Measurements from ENCODE around the gene LPIN3. TPM values are rescaled to one million over a fixed set of nuclear protein-coding genes. Genes with fewer than 3 reads are reported as not detected.

LPIN3 gene
- polyA plus RNA-seq, 2 donors, result 26.4 to 84.1 TPM

GRCh38 chr20:41369673-41370072 lies 29.1 kb downstream of the LPIN3 start:
- Histone ChIP-seq H3K9me3 (ENCODE audit: control insufficient read depth in 2 of 2, insufficient read depth in 1 of 2, low read depth in 1 of 2, low read length in 1 of 2) (peaks cover 0 to 2% of the 10 kb centered on the region in 2 donors), H3K4me1 (ENCODE audit: control insufficient read depth in 2 of 2, insufficient read depth in 2 of 2, low read length in 1 of 2) (peaks cover 3 to 7% of the 10 kb centered on the region in 2 donors), H3K36me3 (ENCODE audit: control insufficient read depth in 2 of 2, insufficient read depth in 2 of 2, low read length in 1 of 2) (no peaks in the 10 kb centered on the region), H3K4me3 (ENCODE audit: low read depth in 1 of 2, low read length in 2 of 2) (no peak overlapping the region), H3K27me3 (ENCODE audit: control insufficient read depth in 1 of 2, insufficient read depth in 2 of 2, low read length in 2 of 2) (peaks cover 0 to 18% of the 10 kb centered on the region in 2 donors), H3K27ac (ENCODE audit: low read depth in 2 of 2, low read length in 1 of 2) (no peak overlapping the region)
- WGBS, 2 donors, result 79 to 83% methylated on average over 2 of the region's 2 CpGs

GRCh38 chr20:41370176-41370575 lies 29.6 kb downstream of the LPIN3 start:
- peaks cover 3 to 7% of the 10 kb centered on the region in 2 donors for H3K4me1 ChIP-seq (ENCODE audit: control insufficient read depth in 2 of 2, insufficient read depth in 2 of 2, low read length in 1 of 2)
- no peak overlapping the region for H3K4me3 ChIP-seq (ENCODE audit: low read depth in 1 of 2, low read length in 2 of 2)
- H3K9me3 ChIP-seq (ENCODE audit: control insufficient read depth in 2 of 2, insufficient read depth in 1 of 2, low read depth in 1 of 2, low read length in 1 of 2), result peaks cover 0 to 2% of the 10 kb centered on the region in 2 donors
- H3K27ac ChIP-seq (ENCODE audit: low read depth in 2 of 2, low read length in 1 of 2), result no peak overlapping the region
- no peaks in the 10 kb centered on the region for H3K36me3 ChIP-seq (ENCODE audit: control insufficient read depth in 2 of 2, insufficient read depth in 2 of 2, low read length in 1 of 2)
- H3K27me3 ChIP-seq (ENCODE audit: control insufficient read depth in 1 of 2, insufficient read depth in 2 of 2, low read length in 2 of 2), result peaks cover 0 to 18% of the 10 kb centered on the region in 2 donors
- 76 to 85% methylated on average over 5 of the region's 5 CpGs for WGBS, 2 donors

DNA sequence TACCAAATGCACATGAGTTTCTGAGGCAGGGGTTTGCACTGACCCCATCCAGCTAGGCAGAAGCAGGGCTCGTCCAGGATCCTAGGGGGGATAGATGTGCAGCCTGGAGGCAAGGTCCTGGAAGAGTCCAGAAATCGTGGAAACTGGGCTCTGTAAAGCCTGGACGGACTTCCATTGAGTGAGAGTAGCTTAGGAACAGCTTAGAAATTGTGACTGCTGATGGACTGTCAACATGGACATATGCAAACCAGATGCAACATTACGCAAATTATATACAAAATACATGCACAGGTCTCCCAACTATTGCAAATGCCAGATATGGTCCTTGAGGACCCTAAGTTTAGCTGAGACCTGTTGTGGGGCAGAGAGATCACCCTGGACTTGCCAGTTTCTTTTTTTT lies 30.8 kb downstream of the LPIN3 start:
- 87% methylated on average over 4 of the region's 4 CpGs for WGBS, 2 donors
- H3K27me3 ChIP-seq (ENCODE audit: control insufficient read depth in 1 of 2, insufficient read depth in 2 of 2, low read length in 2 of 2), result peaks cover 0 to 13% of the 10 kb centered on the region in 2 donors
- no peaks in the 10 kb centered on the region for H3K36me3 ChIP-seq (ENCODE audit: control insufficient read depth in 2 of 2, insufficient read depth in 2 of 2, low read length in 1 of 2)
- H3K27ac ChIP-seq (ENCODE audit: low read depth in 2 of 2, low read length in 1 of 2), result no peak overlapping the region
- H3K4me1 ChIP-seq (ENCODE audit: control insufficient read depth in 2 of 2, insufficient read depth in 2 of 2, low read length in 1 of 2), result no peaks in the 10 kb centered on the region
- peaks cover 0 to 2% of the 10 kb centered on the region in 2 donors for H3K9me3 ChIP-seq (ENCODE audit: control insufficient read depth in 2 of 2, insufficient read depth in 1 of 2, low read depth in 1 of 2, low read length in 1 of 2)
- H3K4me3 ChIP-seq (ENCODE audit: low read depth in 1 of 2, low read length in 2 of 2), result no peak overlapping the region

DNA sequence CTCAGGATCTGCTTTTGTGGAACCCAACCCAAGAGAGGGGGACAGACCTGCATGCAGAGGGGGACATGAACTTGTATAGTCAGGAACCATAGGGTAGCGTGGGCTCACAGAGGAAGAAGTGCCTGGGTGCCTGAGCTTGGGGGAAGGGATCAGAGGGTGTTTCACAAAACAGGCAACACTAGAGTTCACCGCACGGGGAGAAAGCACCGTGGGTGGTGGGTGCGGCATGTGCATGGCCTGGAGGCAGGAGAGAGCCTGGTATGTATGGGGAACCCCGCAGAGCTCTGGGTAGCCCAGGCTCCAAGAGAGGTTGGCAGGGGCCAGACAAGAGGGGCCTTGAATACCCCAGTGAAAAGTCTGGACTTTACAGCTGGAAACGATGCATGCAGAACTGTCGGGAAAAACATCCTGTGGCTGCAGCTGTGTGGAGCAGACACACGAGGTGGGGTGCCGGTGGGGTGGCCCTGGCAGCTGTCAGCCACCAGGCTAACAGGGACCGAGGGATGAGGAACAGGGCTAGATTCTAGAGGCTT lies 32.7 kb downstream of the LPIN3 start:
- Histone ChIP-seq H3K27ac (ENCODE audit: low read depth in 2 of 2, low read length in 1 of 2) (no peak overlapping the region), H3K9me3 (ENCODE audit: control insufficient read depth in 2 of 2, insufficient read depth in 1 of 2, low read depth in 1 of 2, low read length in 1 of 2) (peaks cover 0 to 2% of the 10 kb centered on the region in 2 donors), H3K27me3 (ENCODE audit: control insufficient read depth in 1 of 2, insufficient read depth in 2 of 2, low read length in 2 of 2) (no peaks in the 10 kb centered on the region), H3K4me3 (ENCODE audit: low read depth in 1 of 2, low read length in 2 of 2) (no peak overlapping the region), H3K4me1 (ENCODE audit: control insufficient read depth in 2 of 2, insufficient read depth in 2 of 2, low read length in 1 of 2) (no peaks in the 10 kb centered on the region), H3K36me3 (ENCODE audit: control insufficient read depth in 2 of 2, insufficient read depth in 2 of 2, low read length in 1 of 2) (no peaks in the 10 kb centered on the region)
- WGBS, 2 donors, result 61 to 62% methylated on average over 11 of the region's 11 CpGs

- no peak overlapping the region for H3K4me3 ChIP-seq (ENCODE audit: low read depth in 1 of 2, low read length in 2 of 2)
- no peak overlapping the region for H3K27ac ChIP-seq (ENCODE audit: low read depth in 2 of 2, low read length in 1 of 2)
- 86 to 90% methylated on average over 9 of the region's 9 CpGs for WGBS, 2 donors
- no peaks in the 10 kb centered on the region for H3K27me3 ChIP-seq (ENCODE audit: control insufficient read depth in 1 of 2, insufficient read depth in 2 of 2, low read length in 2 of 2)
- H3K36me3 ChIP-seq (ENCODE audit: control insufficient read depth in 2 of 2, insufficient read depth in 2 of 2, low read length in 1 of 2), result no peaks in the 10 kb centered on the region
- peaks cover 0 to 2% of the 10 kb centered on the region in 2 donors for H3K9me3 ChIP-seq (ENCODE audit: control insufficient read depth in 2 of 2, insufficient read depth in 1 of 2, low read depth in 1 of 2, low read length in 1 of 2)
- no peaks in the 10 kb centered on the region for H3K4me1 ChIP-seq (ENCODE audit: control insufficient read depth in 2 of 2, insufficient read depth in 2 of 2, low read length in 1 of 2)
Observed at GRCh38 chr20:41373931-41374920, 33.6 kb downstream of the LPIN3 start.

GRCh38 chr20:41375846-41376245 lies 35.2 kb downstream of the LPIN3 start:
- H3K4me1 ChIP-seq (ENCODE audit: control insufficient read depth in 2 of 2, insufficient read depth in 2 of 2, low read length in 1 of 2), result no peaks in the 10 kb centered on the region
- no peaks in the 10 kb centered on the region for H3K27me3 ChIP-seq (ENCODE audit: control insufficient read depth in 1 of 2, insufficient read depth in 2 of 2, low read length in 2 of 2)
- WGBS, 2 donors, result 65 to 81% methylated on average over 9 of the region's 9 CpGs
- no peak overlapping the region for H3K4me3 ChIP-seq (ENCODE audit: low read depth in 1 of 2, low read length in 2 of 2)
- no peaks in the 10 kb centered on the region for H3K36me3 ChIP-seq (ENCODE audit: control insufficient read depth in 2 of 2, insufficient read depth in 2 of 2, low read length in 1 of 2)
- H3K9me3 ChIP-seq (ENCODE audit: control insufficient read depth in 2 of 2, insufficient read depth in 1 of 2, low read depth in 1 of 2, low read length in 1 of 2), result peaks cover 0 to 2% of the 10 kb centered on the region in 2 donors
- H3K27ac ChIP-seq (ENCODE audit: low read depth in 2 of 2, low read length in 1 of 2), result no peak overlapping the region

GRCh38 chr20:41376349-41376748 lies 35.7 kb downstream of the LPIN3 start:
- no peak overlapping the region for H3K27ac ChIP-seq (ENCODE audit: low read depth in 2 of 2, low read length in 1 of 2)
- H3K36me3 ChIP-seq (ENCODE audit: control insufficient read depth in 2 of 2, insufficient read depth in 2 of 2, low read length in 1 of 2), result no peaks in the 10 kb centered on the region
- no peaks in the 10 kb centered on the region for H3K27me3 ChIP-seq (ENCODE audit: control insufficient read depth in 1 of 2, insufficient read depth in 2 of 2, low read length in 2 of 2)
- no peaks in the 10 kb centered on the region for H3K4me1 ChIP-seq (ENCODE audit: control insufficient read depth in 2 of 2, insufficient read depth in 2 of 2, low read length in 1 of 2)
- 89% methylated on average over 5 of the region's 5 CpGs for WGBS, 2 donors
- peaks cover 0 to under 1% of the 10 kb centered on the region in 2 donors for H3K9me3 ChIP-seq (ENCODE audit: control insufficient read depth in 2 of 2, insufficient read depth in 1 of 2, low read depth in 1 of 2, low read length in 1 of 2)
- no peak overlapping the region for H3K4me3 ChIP-seq (ENCODE audit: low read depth in 1 of 2, low read length in 2 of 2)

DNA sequence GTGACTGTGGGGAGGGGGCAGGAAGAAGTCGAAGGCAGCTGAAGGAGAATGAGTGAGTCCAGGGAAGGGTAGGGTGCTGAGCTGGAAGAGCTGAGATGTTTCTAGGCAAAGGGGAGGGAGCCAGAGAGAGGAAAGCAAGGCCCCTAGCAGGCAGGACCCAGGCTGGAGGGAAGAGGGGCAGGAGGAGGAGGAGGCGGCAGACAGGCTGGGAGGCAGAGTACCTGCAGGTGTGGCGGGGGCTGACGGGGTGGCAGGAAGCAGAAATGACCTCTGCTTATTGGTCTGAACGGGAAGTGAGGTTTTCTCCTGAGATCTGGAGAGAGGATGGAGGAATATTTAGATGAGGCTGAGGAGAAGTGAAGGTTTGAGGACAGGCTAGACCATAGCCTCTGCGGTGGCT lies 36.7 kb downstream of the LPIN3 start:
- Histone ChIP-seq H3K9me3 (ENCODE audit: control insufficient read depth in 2 of 2, insufficient read depth in 1 of 2, low read depth in 1 of 2, low read length in 1 of 2) (no peaks in the 10 kb centered on the region), H3K27ac (ENCODE audit: low read depth in 2 of 2, low read length in 1 of 2) (no peak overlapping the region), H3K4me3 (ENCODE audit: low read depth in 1 of 2, low read length in 2 of 2) (no peak overlapping the region), H3K27me3 (ENCODE audit: control insufficient read depth in 1 of 2, insufficient read depth in 2 of 2, low read length in 2 of 2) (no peaks in the 10 kb centered on the region), H3K36me3 (ENCODE audit: control insufficient read depth in 2 of 2, insufficient read depth in 2 of 2, low read length in 1 of 2) (no peaks in the 10 kb centered on the region), H3K4me1 (ENCODE audit: control insufficient read depth in 2 of 2, insufficient read depth in 2 of 2, low read length in 1 of 2) (no peaks in the 10 kb centered on the region)
- WGBS, 2 donors, result 61 to 70% methylated on average over 6 of the region's 6 CpGs

- Histone ChIP-seq H3K36me3 (ENCODE audit: control insufficient read depth in 2 of 2, insufficient read depth in 2 of 2, low read length in 1 of 2) (no peaks in the 10 kb centered on the region), H3K4me1 (ENCODE audit: control insufficient read depth in 2 of 2, insufficient read depth in 2 of 2, low read length in 1 of 2) (no peaks in the 10 kb centered on the region), H3K4me3 (ENCODE audit: low read depth in 1 of 2, low read length in 2 of 2) (no peak overlapping the region), H3K27me3 (ENCODE audit: control insufficient read depth in 1 of 2, insufficient read depth in 2 of 2, low read length in 2 of 2) (no peaks in the 10 kb centered on the region), H3K27ac (ENCODE audit: low read depth in 2 of 2, low read length in 1 of 2) (no peak overlapping the region), H3K9me3 (ENCODE audit: control insufficient read depth in 2 of 2, insufficient read depth in 1 of 2, low read depth in 1 of 2, low read length in 1 of 2) (no peaks in the 10 kb centered on the region)
- WGBS, 2 donors, result 62 to 86% methylated on average over 2 of the region's 2 CpGs
Observed at GRCh38 chr20:41379551-41379950, 38.9 kb downstream of the LPIN3 start.

All from esophagus (tissue), 2 donors.